T1000 (cell line): ENCODE data around the gene DGKH.
"Not testable (repeated sequence)": the region's sequence is repeated elsewhere in the genome, so short reads cannot be mapped to it uniquely, and the experiment has no call there.

Experiments
- DNase-seq: peaks from one replicate; lab custom pipeline; 2025; ENCODE audit warnings: mixed read lengths; lab: John Stamatoyannopoulos, UW

Gene DGKH

GRCh38 chr13:42110410-42111155, 62.1 kb downstream of the DGKH start:
- DNase-seq: no peak

- no peak for DNase-seq
Measured at GRCh38 chr13:42112864-42113263, 64.4 kb downstream of the DGKH start.

- no peak for DNase-seq
Measured at GRCh38 chr13:42113478-42113877, 65.0 kb downstream of the DGKH start.

- no peak for DNase-seq
Measured at GRCh38 chr13:42114278-42114677, 65.8 kb downstream of the DGKH start.

- DNase-seq: no peak
Measured at GRCh38 chr13:42114912-42115311, 66.5 kb downstream of the DGKH start.

GRCh38 chr13:42116225-42116624, 67.8 kb downstream of the DGKH start:
- DNase-seq: no peak

DNA sequence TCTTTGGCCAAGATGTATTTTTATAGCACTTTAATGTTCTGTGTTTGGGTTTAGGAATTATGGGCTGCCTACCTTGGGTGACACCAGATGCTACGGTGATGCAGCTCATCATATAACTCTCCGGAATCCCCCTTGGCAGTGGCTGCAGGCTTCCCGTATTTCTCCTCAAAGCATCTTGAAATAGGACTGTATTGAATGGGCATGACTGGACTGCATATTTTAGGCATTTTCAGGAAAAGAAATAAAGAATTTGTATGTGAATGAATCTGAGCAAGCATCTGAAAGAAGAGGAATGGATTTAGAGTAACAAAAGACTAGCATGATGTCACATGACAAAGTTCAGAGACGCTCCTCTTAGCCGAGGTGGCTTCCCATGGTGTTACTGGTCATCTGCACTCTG, 70.6 kb downstream of the DGKH start:
- DNase-seq: no peak

DNA sequence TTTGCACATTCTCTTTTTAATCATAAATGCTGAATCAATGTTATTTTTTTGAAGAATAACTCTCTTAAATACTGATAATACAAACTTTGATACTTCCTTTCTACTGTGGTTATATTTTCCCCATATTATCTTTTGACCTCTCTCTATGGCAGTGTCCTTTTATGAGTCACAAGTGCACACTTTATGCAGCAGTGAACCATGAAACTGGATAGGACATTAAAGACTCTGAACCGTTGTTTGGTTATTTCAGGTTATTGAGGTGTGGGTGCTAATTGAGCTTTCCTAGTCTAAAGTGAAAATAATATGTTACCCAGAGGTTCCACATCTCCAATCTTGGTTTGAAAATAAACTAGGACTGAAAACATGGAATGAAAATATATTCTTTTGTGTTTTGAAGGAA, 71.4 kb downstream of the DGKH start:
- DNase-seq: no peak

- DNase-seq: no peak
Measured at GRCh38 chr13:42123600-42123999, 75.2 kb downstream of the DGKH start.

GRCh38 chr13:42125046-42125445, 76.6 kb downstream of the DGKH start:
- DNase-seq: no peak

GRCh38 chr13:42127047-42127446, 78.6 kb downstream of the DGKH start:
- no peak for DNase-seq

- DNase-seq: no peak
Measured at GRCh38 chr13:42129033-42129432, 80.6 kb downstream of the DGKH start.

- no peak for DNase-seq
Measured at GRCh38 chr13:42136518-42136917, 88.1 kb downstream of the DGKH start.

DNA sequence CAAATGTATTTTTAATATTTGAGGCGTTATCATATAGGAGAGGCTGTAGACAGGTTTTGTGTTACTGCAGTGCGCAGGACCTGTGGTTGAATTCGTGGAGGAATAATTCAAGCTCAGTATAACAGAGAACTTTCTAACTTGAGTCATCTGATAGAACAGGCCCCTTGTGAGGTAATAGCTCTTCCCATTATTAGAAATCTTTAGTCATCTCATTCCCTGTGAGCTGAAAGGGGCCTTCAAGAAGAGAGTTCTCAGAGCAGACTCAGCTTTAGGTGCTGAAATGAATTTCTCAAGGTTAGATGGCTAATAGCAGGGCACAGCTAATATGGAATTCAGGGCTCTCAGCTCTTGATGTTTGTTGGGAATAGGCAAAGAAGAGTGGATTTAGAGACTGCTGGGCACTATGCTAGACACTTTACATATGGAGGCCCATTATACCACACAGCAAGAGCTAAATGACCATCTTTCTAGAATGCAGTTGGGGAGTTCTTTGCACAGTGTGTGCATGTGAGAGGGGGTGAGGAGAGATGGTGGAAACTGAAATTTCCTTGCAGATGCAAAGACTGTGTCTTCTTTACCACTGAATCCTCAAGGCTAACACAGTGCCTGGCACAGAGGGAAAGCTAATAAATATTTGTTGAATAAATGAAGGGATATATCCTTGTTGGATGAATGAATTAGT, 89.5 kb downstream of the DGKH start:
- no peak for DNase-seq

GRCh38 chr13:42140494-42140893, 92.0 kb downstream of the DGKH start:
- DNase-seq: no peak

- DNase-seq: not testable (repeated sequence)
Measured at GRCh38 chr13:42141052-42141451, 92.6 kb downstream of the DGKH start.

GRCh38 chr13:42146359-42146758, 97.9 kb downstream of the DGKH start:
- DNase-seq: no peak

- DNase-seq: no peak
Measured at GRCh38 chr13:42148538-42148937, 100.1 kb downstream of the DGKH start.

DNA sequence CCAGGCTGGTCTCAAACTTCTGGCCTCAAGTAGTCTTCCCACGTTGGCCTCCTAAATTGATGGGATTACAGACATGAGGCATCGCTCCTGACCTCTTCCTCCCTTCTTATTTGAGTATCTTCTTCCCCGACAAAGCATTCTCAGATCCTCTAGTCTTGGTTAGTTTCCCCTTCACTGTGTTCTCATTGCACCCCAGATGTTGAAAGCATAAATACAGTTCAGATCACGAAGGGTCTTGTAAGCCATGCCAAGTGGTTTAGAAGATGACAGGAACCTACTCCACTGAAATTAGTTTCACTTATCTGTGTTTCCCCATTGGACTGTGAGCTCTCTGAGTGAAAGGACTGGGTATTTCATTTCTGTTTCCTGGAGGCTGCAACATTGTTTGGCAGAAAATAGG, 100.7 kb downstream of the DGKH start:
- DNase-seq: no peak

DNA sequence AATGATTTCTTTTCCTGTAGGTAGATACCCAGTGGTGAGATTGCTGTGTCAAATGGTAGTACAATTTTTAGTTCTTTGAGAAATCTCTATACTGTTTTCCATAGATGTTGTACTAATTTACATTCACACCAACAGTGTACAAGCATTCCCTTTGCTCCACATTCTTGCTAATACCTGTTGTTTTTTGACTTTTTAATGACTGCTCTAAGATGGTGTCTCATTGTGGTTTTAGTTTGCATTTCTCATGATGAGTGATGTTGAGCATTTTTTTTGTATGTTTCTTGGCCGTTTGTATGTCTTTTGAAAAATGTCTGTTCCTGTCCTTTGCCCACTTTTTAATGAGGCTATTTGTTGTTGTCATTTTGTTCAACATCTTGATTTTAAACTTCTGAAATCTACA, 103.3 kb downstream of the DGKH start:
- no peak for DNase-seq

DNA sequence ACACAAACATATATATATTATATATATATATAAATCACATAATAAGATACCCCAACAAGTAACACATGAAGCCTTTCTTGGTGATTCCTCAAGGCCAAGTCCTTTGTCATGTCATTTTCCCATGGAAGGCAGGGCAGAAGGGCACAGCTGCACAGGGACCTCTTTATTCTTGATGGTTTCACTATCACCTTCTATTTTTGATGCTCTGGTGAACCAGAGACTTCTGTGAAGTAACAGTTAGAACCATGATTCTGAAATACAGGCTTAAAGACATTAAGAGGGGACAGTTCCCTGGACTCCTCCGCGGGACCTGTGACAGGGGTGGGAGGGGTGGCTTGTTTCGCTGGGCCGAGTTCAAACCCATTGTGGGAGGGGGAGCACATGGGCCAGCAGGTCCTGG, 104.0 kb downstream of the DGKH start:
- DNase-seq: no peak

- DNase-seq: no peak
Measured at GRCh38 chr13:42153199-42154113, 105.0 kb downstream of the DGKH start.

DNA sequence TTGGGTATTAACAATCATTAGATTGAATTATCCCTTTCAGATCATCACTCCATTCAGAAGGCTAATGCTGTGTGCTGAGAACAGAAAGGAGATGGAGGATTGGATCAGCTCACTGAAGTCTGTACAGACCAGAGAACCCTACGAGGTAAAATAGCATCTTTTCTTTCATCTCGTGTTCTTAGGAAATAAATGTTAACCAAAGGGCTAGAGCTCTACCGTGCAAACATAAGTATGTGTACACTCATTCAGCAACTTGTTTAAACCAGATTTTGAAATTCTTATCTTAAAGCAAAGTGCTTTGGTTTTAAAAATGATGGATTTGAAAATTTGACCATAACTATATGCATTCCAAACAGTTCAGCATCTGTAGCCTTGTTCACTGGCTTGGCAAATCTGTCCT, 106.8 kb downstream of the DGKH start:
- no peak for DNase-seq
